ENCODE measurements around the gene HSPB7.
A peak's percentile ranks its signal among the peaks of the same experiment; 100 is the strongest.
"Not testable (repeated sequence)": the region's sequence is repeated elsewhere in the genome, so short reads cannot be mapped to it uniquely, and the experiment has no call there.

The HSPB7 gene

GRCh38 chr1:16020878-16021277 lies 3.0 kb upstream of the HSPB7 start:
- not testable (repeated sequence) for DNase-seq

GRCh38 chr1:16020325-16020724 lies 2.5 kb upstream of the HSPB7 start:
- no peak for DNase-seq

- peak; percentile 40 for DNase-seq
These were observed 1.9 kb upstream of the HSPB7 start for GRCh38 chr1:16019644-16020277.

GRCh38 chr1:16018749-16019643 lies 1.2 kb upstream of the HSPB7 start:
- DNase-seq, result no peak

GRCh38 chr1:16018308-16018707 lies 465 bp upstream of the HSPB7 start:
- DNase-seq, result no peak

GRCh38 chr1:16017076-16017460 lies 775 bp downstream of the HSPB7 start:
- DNase-seq, result no peak

- no peak for DNase-seq
These were observed 1.6 kb downstream of the HSPB7 start for GRCh38 chr1:16015960-16016901.

- no peak for DNase-seq
These were observed 2.4 kb downstream of the HSPB7 start for GRCh38 chr1:16015491-16015890.

GRCh38 chr1:16014509-16015482 lies 3.0 kb downstream of the HSPB7 start:
- no peak for DNase-seq

GRCh38 chr1:16013908-16014258 lies 4.0 kb downstream of the HSPB7 start:
- no peak for DNase-seq

GRCh38 chr1:16013220-16013907 lies 4.5 kb downstream of the HSPB7 start:
- DNase-seq, result peak; percentile 64

- peak; percentile 50 for DNase-seq
These were observed 5.1 kb downstream of the HSPB7 start for GRCh38 chr1:16012590-16013219.

GRCh38 chr1:16011936-16012589 lies 5.8 kb downstream of the HSPB7 start:
- DNase-seq, result no peak

- DNase-seq, result no peak
These were observed 7.0 kb downstream of the HSPB7 start for GRCh38 chr1:16010837-16011236.

- no peak for DNase-seq
These were observed 8.2 kb downstream of the HSPB7 start for GRCh38 chr1:16009678-16010077.

GRCh38 chr1:16009030-16009460 lies 8.8 kb downstream of the HSPB7 start:
- peak; percentile 74 for DNase-seq

GRCh38 chr1:16007671-16008341 lies 10.0 kb downstream of the HSPB7 start:
- no peak for DNase-seq

- DNase-seq, result peak; percentile 45
These were observed 11.0 kb downstream of the HSPB7 start for GRCh38 chr1:16006552-16007485.

GRCh38 chr1:16006010-16006409 lies 11.8 kb downstream of the HSPB7 start:
- no peak for DNase-seq

Measured in EL (cell line).